HUDEP-2 (cell line): Measurements from ENCODE around the gene ADAMTSL1.

ENCODE experiments used
- DNase-seq, 76 experiments: peaks; one replicate each; lab custom pipeline; 2025; ENCODE audit not compliant: unreplicated experiment in 76 of 76; lab: John Stamatoyannopoulos, UW

Gene ADAMTSL1

GRCh38 chr9:18688581-18689565 lies 214.9 kb downstream of the ADAMTSL1 start:
- DNase-seq = no peak

- no peak for DNase-seq
Observed at GRCh38 chr9:18689921-18690320, 216.0 kb downstream of the ADAMTSL1 start.

GRCh38 chr9:18692268-18692667 lies 218.3 kb downstream of the ADAMTSL1 start:
- DNase-seq = no peak

GRCh38 chr9:18692962-18693361 lies 219.0 kb downstream of the ADAMTSL1 start:
- no peak for DNase-seq

DNA sequence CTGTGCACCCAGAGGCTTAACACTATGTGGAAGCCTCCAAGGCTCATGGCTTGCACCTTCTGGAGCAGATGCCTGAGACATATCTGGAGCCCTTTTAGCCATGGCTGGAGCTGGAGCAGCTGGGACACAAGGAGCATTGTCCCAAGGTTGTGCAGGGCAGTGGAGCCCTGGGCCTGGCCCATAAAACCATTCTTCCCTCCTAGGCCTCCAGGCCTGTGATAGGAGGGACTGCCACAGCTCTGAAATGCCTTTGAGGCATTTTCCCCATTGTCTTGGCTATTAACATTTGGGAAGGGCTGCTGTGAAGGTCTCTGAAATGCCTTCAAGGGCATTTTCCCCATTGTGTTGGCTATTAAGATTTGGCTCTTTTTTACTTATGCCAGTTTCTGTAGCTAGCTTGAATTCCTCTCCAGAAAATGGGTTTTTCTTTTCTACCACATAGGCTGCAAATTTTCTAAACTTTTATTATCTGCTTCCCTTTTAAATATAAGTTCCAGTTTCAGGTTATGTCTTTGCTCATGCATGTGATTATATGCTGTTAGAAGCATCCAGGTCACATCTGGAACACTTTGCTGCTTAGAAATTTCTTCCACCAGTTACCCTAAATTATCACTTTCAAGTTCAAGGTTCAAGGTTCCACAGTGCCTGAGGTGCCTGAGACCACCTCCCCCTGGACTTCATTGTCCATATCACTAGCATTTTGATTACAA lies 221.2 kb downstream of the ADAMTSL1 start:
- DNase-seq = no peak

DNA sequence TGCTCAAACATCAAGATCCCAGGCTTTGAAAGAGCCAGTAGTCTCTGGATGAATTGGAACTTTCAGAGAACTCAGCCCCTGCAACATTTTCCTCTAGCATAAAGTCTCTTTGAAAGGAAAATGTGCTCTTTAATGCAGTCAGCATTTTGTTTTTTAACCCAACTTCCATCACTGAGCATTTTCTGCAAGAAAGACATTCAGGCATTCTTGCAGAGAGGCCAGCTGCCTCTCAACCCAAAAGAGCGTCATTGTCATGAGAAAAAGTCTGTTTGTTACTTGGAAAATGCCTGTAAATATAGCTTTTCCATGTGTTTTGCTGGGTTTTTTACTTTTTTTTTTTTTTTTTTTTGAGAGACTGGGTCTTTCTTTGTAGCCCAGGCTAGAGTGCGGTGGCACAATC lies 225.0 kb downstream of the ADAMTSL1 start:
- no peak for DNase-seq

DNA sequence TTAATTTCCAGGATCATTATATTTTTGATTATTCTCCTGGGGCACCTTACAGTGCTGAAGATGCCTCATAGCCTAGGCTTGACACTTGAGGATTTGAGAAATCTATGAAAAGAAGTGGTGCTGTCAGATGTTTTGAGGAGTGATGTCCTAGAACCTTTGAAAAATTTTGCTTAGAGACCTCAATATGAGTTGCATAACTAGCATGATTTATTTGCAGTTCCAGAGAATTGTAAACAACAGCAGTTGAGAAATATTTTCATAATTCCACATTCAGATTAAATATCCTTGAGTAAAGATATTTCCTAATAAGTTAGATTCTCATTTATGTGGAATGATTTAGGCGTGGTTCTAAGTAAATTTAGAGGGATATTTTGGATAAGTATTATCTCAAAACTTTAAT lies 225.8 kb downstream of the ADAMTSL1 start:
- no peak for DNase-seq

- DNase-seq = no peak
Observed at GRCh38 chr9:18700714-18701113, 226.8 kb downstream of the ADAMTSL1 start.

GRCh38 chr9:18703151-18703900 lies 229.4 kb downstream of the ADAMTSL1 start:
- DNase-seq = no peak

GRCh38 chr9:18703901-18704379 lies 230.0 kb downstream of the ADAMTSL1 start:
- DNase-seq = no peak

GRCh38 chr9:18705796-18706392 lies 231.9 kb downstream of the ADAMTSL1 start:
- no peak for DNase-seq

DNA sequence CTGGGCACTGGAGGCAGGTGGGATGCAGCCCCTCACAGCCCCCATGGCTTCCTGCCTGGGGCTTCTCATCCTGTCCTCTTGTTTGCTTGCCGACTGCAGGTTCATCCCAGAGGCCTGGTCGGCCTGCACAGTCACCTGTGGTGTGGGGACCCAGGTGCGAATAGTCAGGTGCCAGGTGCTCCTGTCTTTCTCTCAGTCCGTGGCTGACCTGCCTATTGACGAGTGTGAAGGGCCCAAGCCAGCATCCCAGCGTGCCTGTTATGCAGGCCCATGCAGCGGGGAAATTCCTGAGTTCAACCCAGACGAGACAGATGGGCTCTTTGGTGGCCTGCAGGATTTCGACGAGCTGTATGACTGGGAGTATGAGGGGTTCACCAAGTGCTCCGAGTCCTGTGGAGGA lies 232.7 kb downstream of the ADAMTSL1 start:
- no peak for DNase-seq

DNA sequence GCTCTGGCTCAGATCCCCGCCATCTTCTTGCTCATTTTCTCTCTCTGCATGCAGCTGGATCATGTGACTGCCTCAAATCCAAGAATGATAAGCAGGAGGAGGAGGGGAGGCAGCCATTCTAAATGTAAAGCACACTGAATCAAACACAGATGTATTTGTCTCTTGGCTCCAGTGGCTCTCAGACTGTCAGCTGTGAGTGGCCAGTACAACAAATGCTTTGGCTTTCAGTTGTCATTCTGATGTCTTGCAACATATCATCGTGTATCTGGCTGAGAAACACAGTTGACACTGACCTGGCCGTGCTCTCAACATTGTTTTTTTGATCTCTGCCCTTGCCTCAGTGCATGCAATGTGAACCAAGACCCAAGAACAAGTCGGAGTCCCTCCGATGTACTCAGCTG lies 233.1 kb downstream of the ADAMTSL1 start:
- no peak for DNase-seq

DNA sequence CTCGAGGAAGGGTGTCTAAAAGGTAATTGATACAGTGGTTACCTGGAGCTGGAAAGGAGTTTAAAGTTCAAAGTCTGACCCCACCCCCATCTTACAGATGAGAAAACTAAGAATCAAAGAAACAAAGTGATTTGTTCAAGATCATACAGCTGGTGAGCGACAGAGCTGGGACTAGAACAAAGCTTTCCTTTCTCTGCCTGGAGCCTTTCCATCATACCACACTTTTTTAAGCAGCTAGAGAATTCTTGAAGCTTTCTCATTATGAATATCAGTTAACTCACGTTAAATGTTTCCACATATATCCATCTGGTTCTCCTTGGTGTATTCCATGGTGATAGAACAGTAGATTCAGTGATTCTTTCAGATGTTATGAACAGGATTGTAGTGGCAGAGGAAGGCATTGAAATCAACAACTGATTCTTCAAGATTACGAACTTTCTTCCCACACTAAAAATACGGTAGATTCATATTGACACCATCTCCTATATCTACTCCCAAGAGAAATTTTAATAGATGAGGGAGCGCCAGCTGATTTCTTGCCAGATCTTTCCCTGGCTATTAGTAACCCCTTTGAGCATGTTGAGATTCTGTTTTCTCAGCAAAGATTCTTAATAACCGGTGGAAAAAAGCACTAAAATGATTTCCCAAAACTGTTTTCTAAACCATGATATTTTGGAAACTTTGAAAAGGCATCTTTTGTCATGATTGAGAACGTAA lies 233.7 kb downstream of the ADAMTSL1 start:
- no peak for DNase-seq

GRCh38 chr9:18708429-18708828 lies 234.5 kb downstream of the ADAMTSL1 start:
- DNase-seq = no peak

DNA sequence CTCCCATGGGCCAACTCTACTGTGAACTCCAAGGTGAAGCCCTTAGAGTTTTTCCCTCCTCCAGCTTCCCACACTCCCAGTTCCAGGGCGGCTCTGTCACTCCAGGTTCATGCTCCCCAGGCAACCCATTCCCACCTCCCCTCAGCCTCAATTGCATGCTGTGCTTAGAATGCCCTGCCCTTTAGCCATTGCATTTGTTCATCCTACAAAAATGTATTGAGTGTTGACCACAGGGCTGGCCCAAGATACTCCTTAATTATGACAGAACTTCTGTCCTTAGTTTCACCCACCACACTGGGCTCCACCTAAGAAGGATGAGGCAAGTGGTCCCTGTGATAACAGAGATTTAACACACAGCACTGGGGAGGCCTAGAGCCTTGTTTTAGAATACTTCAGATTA lies 236.1 kb downstream of the ADAMTSL1 start:
- DNase-seq = no peak

DNA sequence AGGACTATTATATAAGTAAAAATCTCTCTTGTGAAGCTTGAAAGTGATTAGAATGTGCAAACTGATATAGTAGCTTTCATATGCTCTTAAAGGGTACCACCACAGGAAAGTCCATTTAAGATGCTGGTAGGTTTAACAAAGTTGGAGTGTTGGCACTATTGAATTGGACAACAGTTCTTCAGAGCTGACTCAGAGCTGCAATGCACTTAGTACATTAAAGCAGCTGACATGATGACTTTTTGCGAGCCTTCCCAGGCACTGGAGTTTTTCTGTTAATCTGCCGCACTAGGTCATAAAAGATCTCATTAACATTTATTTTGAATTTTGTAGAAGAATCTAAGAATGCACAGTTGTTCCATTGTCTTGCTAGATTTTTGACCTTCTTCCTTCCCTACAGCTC lies 243.8 kb downstream of the ADAMTSL1 start:
- DNase-seq = no peak

DNA sequence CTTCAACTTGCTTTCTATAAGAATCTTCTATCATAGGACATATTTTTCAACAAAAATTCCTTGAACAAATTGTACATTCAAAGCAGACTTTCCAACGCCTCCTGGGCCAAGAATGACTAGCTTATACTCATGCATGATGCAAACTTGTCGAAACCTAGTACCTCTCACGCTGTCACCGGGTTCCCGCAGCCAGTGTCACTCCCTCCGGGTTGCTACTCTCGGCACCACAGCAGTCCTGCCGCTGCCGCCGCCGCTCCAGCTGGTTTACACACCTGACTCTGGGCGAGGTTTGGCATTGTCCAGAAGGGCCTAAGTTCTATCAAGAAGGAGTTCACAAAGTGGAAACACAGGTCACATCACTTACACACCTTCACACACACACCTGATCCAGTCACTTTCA lies 244.4 kb downstream of the ADAMTSL1 start:
- no peak for DNase-seq

- no peak for DNase-seq
Observed at GRCh38 chr9:18718932-18719331, 245.0 kb downstream of the ADAMTSL1 start.

- DNase-seq = no peak
Observed at GRCh38 chr9:18720691-18721090, 246.7 kb downstream of the ADAMTSL1 start.
